ENCODE measurements around the gene PIP4K2A. TPM values are rescaled to one million over a fixed set of nuclear protein-coding genes. Genes with fewer than 3 reads are reported as not detected.
A peak's percentile ranks its signal among the peaks of the same experiment; 100 is the strongest.

Gene PIP4K2A
- total and polyA plus RNA-seq, 2 of the 13 experiments (the other 11 are each of a cell fraction or from before 2014, with no cell fraction given): 9.1 to 22.6 TPM

- TF ChIP-seq ARID5B (CRISPR knock-in tag; IDR thresholded peaks at IDR 0.05) (peak; percentile 31; the same call in 1 of the 2 replicates), SAP130 (CRISPR knock-in tag; IDR thresholded peaks at IDR 0.05; ENCODE audit: low read depth) (peak; percentile 15; the same call in 1 of the 2 replicates), NR2F2 (IDR thresholded peaks at IDR 0.05; ENCODE audit: borderline replicate concordance, low read depth) (peak; percentile 53; the same call in 1 of the 2 replicates), SIX1 (CRISPR knock-in tag; IDR thresholded peaks at IDR 0.05; ENCODE audit: borderline replicate concordance) (0 out of 2 replicates have a peak, but pooled peaks have one; percentile 31), GATA4 (IDR thresholded peaks at IDR 0.05; ENCODE audit: borderline replicate concordance, low read depth) (no peak), ZNF615 (CRISPR knock-in tag; IDR thresholded peaks at IDR 0.05; ENCODE audit: borderline replicate concordance) (no peak), GPN1 (CRISPR knock-in tag; IDR thresholded peaks at IDR 0.05; ENCODE audit: borderline replicate concordance) (no peak), SOX13 (IDR thresholded peaks at IDR 0.05) (no peak), SOX13 (CRISPR knock-in tag; conservative IDR thresholded peaks at IDR 0.05 in 1 of 2, IDR thresholded peaks at IDR 0.05 in 1 of 2) (peak in 1 of 2 experiments; percentile 34; a peak in 1 of 4 replicates), HMG20B (CRISPR knock-in tag; conservative IDR thresholded peaks at IDR 0.05) (peak; percentile 57; the same call in 1 of the 2 replicates), TIGD3 (CRISPR knock-in tag; IDR thresholded peaks at IDR 0.05; ENCODE audit: borderline replicate concordance) (no peak), ZNF432 (CRISPR knock-in tag; IDR thresholded peaks at IDR 0.05; ENCODE audit: borderline replicate concordance) (no peak), EP300 (IDR thresholded peaks at IDR 0.05; ENCODE audit: low read depth in 2 of 2, low read length in 2 of 2) (peak in 1 of 2 experiments; percentile 17; a peak in 1 of 4 replicates), EP300 (CRISPR knock-in tag; IDR thresholded peaks at IDR 0.05; ENCODE audit: borderline replicate concordance) (no peak)
These were observed 45.6 kb upstream of the PIP4K2A start (continued) for GRCh38 chr10:22760025-22760424.
